ENCODE data around the gene MED4.

DNA sequence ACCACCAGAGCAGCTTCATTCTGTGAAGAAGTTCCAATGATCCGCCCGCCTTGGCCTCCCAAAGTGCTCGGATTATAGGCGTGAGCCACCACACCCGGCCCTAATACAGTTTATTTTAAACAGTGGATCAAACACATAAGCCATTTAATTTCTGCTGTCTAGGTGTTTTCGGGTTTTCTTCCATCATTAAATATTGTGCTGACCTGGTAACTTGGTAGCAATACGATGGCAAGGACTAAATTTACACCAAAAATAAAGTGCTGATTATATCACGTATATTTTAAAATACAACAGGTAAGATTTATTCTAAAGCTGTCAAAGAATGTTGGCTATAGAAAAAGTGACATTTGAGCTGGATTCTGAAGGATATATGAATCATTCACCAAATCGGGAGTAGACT lies 1.3 kb downstream of the MED4 start:
- TF ChIP-seq EZH2 (IDR thresholded peaks at IDR 0.05; ENCODE audit: insufficient read depth, poor library complexity, severe bottlenecking) (no peak), EZH2phosphoT487 (IDR thresholded peaks at IDR 0.05; ENCODE audit: insufficient read depth, low read depth) (no peak)

Data from GM23248 (cell line).